HFFc6 (cell line): ENCODE results near the gene MDGA2. TPM values are rescaled to one million over a fixed set of nuclear protein-coding genes. Genes with fewer than 3 reads are reported as not detected.

ENCODE experiments used
- DNase-seq: peaks from one replicate; pipeline ENCODE4 v3.0.0-alpha.2; 2018
- H3K27ac Mint-ChIP-seq: 2 replicates; pipeline ENCODE4 v1.8.0; 2020; ENCODE audit warnings: mild to moderate bottlenecking, mixed read lengths
- H3K27me3 Mint-ChIP-seq: 2 replicates; pipeline ENCODE4 v1.8.0; 2021; ENCODE audit warnings: mild to moderate bottlenecking, moderate library complexity, mixed read lengths; ENCODE audit not compliant: insufficient read depth
- H3K36me3 Mint-ChIP-seq: 2 replicates; pipeline ENCODE4 v1.8.0; 2021; ENCODE audit warnings: low read depth, mixed read lengths
- H3K4me1 Mint-ChIP-seq: 2 replicates; pipeline ENCODE4 v1.8.0; 2020; ENCODE audit warnings: low read depth, mixed read lengths
- H3K4me3 Mint-ChIP-seq: 2 replicates; pipeline ENCODE4 v1.8.0; 2020; ENCODE audit warnings: mild to moderate bottlenecking, moderate library complexity, mixed read lengths
- H3K9me3 Mint-ChIP-seq: 2 replicates; pipeline ENCODE4 v1.8.0; 2020; ENCODE audit warnings: mild to moderate bottlenecking, mixed read lengths
- CTCF ChIP-seq: fragments of 200-600 bp; sonication (generic); IDR thresholded peaks from 2 replicates; pipeline ENCODE4 v1.5.0; 2021; ENCODE audit warnings: antibody characterized with exemption, mild to moderate bottlenecking
- total RNA-seq, 6 experiments: library from RNA; stranded (reverse); fragmentation: NEBNext Ultra II Directional; extraction: Animal tissue kit (Norgen Biotek cat#: 25700); gene quantifications; 2 replicates in 1 of 6; 3 replicates in 5 of 6; pipeline ENCODE4 v1.2.3, GENCODE V29; 2021

Gene MDGA2
- total RNA-seq, 6 experiments from 2014 or later: not detected

GRCh38 chr14:47148686-47149085 lies 526.7 kb downstream of the MDGA2 start:
- peaks cover under 1% of the 10 kb centered on the region; the same call in 1 of the 2 replicates for H3K36me3 Mint-ChIP-seq
- H3K4me3 Mint-ChIP-seq: no peak overlapping the region
- no peak for DNase-seq
- H3K9me3 Mint-ChIP-seq: peaks cover 26% of the 10 kb centered on the region
- H3K4me1 Mint-ChIP-seq: no peaks in the 10 kb centered on the region
- H3K27me3 Mint-ChIP-seq: no peaks in the 10 kb centered on the region
- no peak for TF ChIP-seq CTCF
- no peak overlapping the region for H3K27ac Mint-ChIP-seq

GRCh38 chr14:47120645-47121044 lies 554.8 kb downstream of the MDGA2 start:
- H3K9me3 Mint-ChIP-seq: peaks cover 19% of the 10 kb centered on the region
- no peak for DNase-seq
- H3K4me1 Mint-ChIP-seq: no peaks in the 10 kb centered on the region
- TF ChIP-seq CTCF: no peak
- H3K27me3 Mint-ChIP-seq: no peaks in the 10 kb centered on the region
- H3K27ac Mint-ChIP-seq: no peak overlapping the region
- H3K36me3 Mint-ChIP-seq: no peaks in the 10 kb centered on the region
- no peak overlapping the region for H3K4me3 Mint-ChIP-seq

GRCh38 chr14:47103771-47104170 lies 571.6 kb downstream of the MDGA2 start:
- no peaks in the 10 kb centered on the region for H3K36me3 Mint-ChIP-seq
- H3K27me3 Mint-ChIP-seq: no peaks in the 10 kb centered on the region; the same call in 1 of the 2 replicates
- no peak for DNase-seq
- H3K4me3 Mint-ChIP-seq: no peak overlapping the region
- no peaks in the 10 kb centered on the region for H3K4me1 Mint-ChIP-seq
- H3K27ac Mint-ChIP-seq: no peak overlapping the region
- peaks cover 35% of the 10 kb centered on the region for H3K9me3 Mint-ChIP-seq
- TF ChIP-seq CTCF: no peak

- Mint-ChIP-seq H3K27me3 (no peaks in the 10 kb centered on the region; the same call in 1 of the 2 replicates), H3K9me3 (peaks cover 27% of the 10 kb centered on the region), H3K36me3 (no peaks in the 10 kb centered on the region), H3K4me1 (no peaks in the 10 kb centered on the region), H3K4me3 (no peak overlapping the region), H3K27ac (no peak overlapping the region)
- DNase-seq: no peak
- TF ChIP-seq CTCF: no peak
Observed at GRCh38 chr14:47102472-47102871, 572.9 kb downstream of the MDGA2 start.

GRCh38 chr14:47085678-47086077 lies 589.7 kb downstream of the MDGA2 start:
- Mint-ChIP-seq H3K9me3 (peaks cover 18% of the 10 kb centered on the region), H3K4me1 (no peaks in the 10 kb centered on the region), H3K27ac (no peak overlapping the region), H3K36me3 (no peaks in the 10 kb centered on the region), H3K4me3 (no peak overlapping the region), H3K27me3 (no peaks in the 10 kb centered on the region)
- TF ChIP-seq CTCF: no peak
- no peak for DNase-seq

- Mint-ChIP-seq H3K4me3 (no peak overlapping the region), H3K27ac (no peak overlapping the region), H3K9me3 (peaks cover 36% of the 10 kb centered on the region), H3K36me3 (no peaks in the 10 kb centered on the region), H3K4me1 (no peaks in the 10 kb centered on the region), H3K27me3 (no peaks in the 10 kb centered on the region)
- no peak for DNase-seq
- no peak for TF ChIP-seq CTCF
Observed at GRCh38 chr14:47065326-47065725, 610.1 kb downstream of the MDGA2 start.
